Cardiac muscle cell (in vitro differentiated cells and primary cell): Measurements from ENCODE around the gene C4BPB. TPM values are rescaled to one million over a fixed set of nuclear protein-coding genes. Genes with fewer than 3 reads are reported as not detected.

Source experiments
- DNase-seq, 2 donors: peaks; one replicate each; pipeline versions ENCODE4 v3.0.0 to v3.0.0-alpha.2; 2010 to 2017; ENCODE audit warnings: low read depth in 1 of 2, low spot score in 1 of 2
- H3K27ac ChIP-seq: fragments of 200-600 bp; sonication (generic); 2 replicates; pipeline ENCODE4 v1.5.1; 2016
- H3K27me3 ChIP-seq: fragments of 200-600 bp; sonication (generic); 2 replicates; pipeline ENCODE4 v1.6.0; 2016; ENCODE audit warnings: control low read depth
- H3K36me3 ChIP-seq: fragments of 200-600 bp; sonication (generic); 2 replicates; pipeline ENCODE4 v1.5.1; 2016; ENCODE audit warnings: control low read depth
- H3K4me1 ChIP-seq: fragments of 200-600 bp; sonication (generic); 2 replicates; pipeline ENCODE4 v1.8.1; 2017; ENCODE audit warnings: low read depth, mild to moderate bottlenecking, mixed run types
- H3K4me3 ChIP-seq: fragments of 200-600 bp; sonication (generic); 2 replicates; pipeline ENCODE4 v1.5.1; 2016; ENCODE audit warnings: mild to moderate bottlenecking
- H3K9me3 ChIP-seq: fragments of 200-600 bp; sonication (generic); 2 replicates; pipeline ENCODE4 v1.5.1; 2017; ENCODE audit warnings: low read depth, mild to moderate bottlenecking, control low read depth
- CTCF ChIP-seq: IDR thresholded peaks from 2 replicates; pipeline ENCODE4 v1.5.1; 2012; ENCODE audit warnings: low read depth, mild to moderate bottlenecking, low read length
- polyA plus RNA-seq: library from polyadenylated mRNA; unstranded; fragments of >200 nt; fragmentation: Nextera tagmentation; extraction: Ambion mirVana; gene quantifications from 2 replicates; pipeline ENCODE4 v1.2.1, GENCODE V29; 2016
- total RNA-seq: library from RNA; depleted of rRNA; stranded (reverse); fragments of >200 nt; gene quantifications from 2 replicates; pipeline ENCODE4 v1.2.3, GENCODE V29; 2016

C4BPB gene
- total and polyA plus RNA-seq, 2 experiments from 2014 or later: not detected

GRCh38 chr1:207109004-207109403, 20.3 kb downstream of the C4BPB start:
- no peak for TF ChIP-seq CTCF
- Histone ChIP-seq H3K9me3 (no peaks in the 10 kb centered on the region), H3K27ac (no peak overlapping the region), H3K27me3 (no peaks in the 10 kb centered on the region), H3K4me3 (no peak overlapping the region), H3K36me3 (no peaks in the 10 kb centered on the region), H3K4me1 (no peaks in the 10 kb centered on the region)
- DNase-seq: no peak

- Histone ChIP-seq H3K27me3 (no peaks in the 10 kb centered on the region), H3K4me3 (no peak overlapping the region), H3K4me1 (no peaks in the 10 kb centered on the region), H3K9me3 (no peaks in the 10 kb centered on the region), H3K27ac (no peak overlapping the region), H3K36me3 (no peaks in the 10 kb centered on the region)
- no peak for DNase-seq
- no peak for TF ChIP-seq CTCF
These were observed 24.1 kb downstream of the C4BPB start for GRCh38 chr1:207112616-207113296.

GRCh38 chr1:207115269-207115668, 26.6 kb downstream of the C4BPB start:
- H3K9me3 ChIP-seq: no peaks in the 10 kb centered on the region
- no peaks in the 10 kb centered on the region for H3K36me3 ChIP-seq
- no peaks in the 10 kb centered on the region for H3K27me3 ChIP-seq
- H3K4me3 ChIP-seq: no peak overlapping the region
- no peak for TF ChIP-seq CTCF
- DNase-seq: peak in 1 of 2 donors; percentile 30
- no peak overlapping the region for H3K27ac ChIP-seq
- no peaks in the 10 kb centered on the region for H3K4me1 ChIP-seq

- Histone ChIP-seq H3K36me3 (no peaks in the 10 kb centered on the region), H3K4me1 (no peaks in the 10 kb centered on the region), H3K27ac (no peak overlapping the region), H3K27me3 (no peaks in the 10 kb centered on the region), H3K9me3 (no peaks in the 10 kb centered on the region), H3K4me3 (no peak overlapping the region)
- no peak for DNase-seq
- no peak for TF ChIP-seq CTCF
These were observed 35.7 kb downstream of the C4BPB start for GRCh38 chr1:207124389-207124788.

GRCh38 chr1:207128336-207128921, 39.8 kb downstream of the C4BPB start:
- Histone ChIP-seq H3K4me3 (no peak overlapping the region), H3K27me3 (no peaks in the 10 kb centered on the region), H3K9me3 (no peaks in the 10 kb centered on the region), H3K36me3 (no peaks in the 10 kb centered on the region), H3K27ac (no peak overlapping the region), H3K4me1 (no peaks in the 10 kb centered on the region)
- no peak for TF ChIP-seq CTCF
- DNase-seq: no peak
